ENCODE measurements around the gene IL37. TPM values are rescaled to one million over a fixed set of nuclear protein-coding genes. Genes with fewer than 3 reads are reported as not detected.
"Not testable (repeated sequence)": the region's sequence is repeated elsewhere in the genome, so short reads cannot be mapped to it uniquely, and the experiment has no call there.

The IL37 gene
- total and polyA plus RNA-seq, 2 donors: not detected

DNA sequence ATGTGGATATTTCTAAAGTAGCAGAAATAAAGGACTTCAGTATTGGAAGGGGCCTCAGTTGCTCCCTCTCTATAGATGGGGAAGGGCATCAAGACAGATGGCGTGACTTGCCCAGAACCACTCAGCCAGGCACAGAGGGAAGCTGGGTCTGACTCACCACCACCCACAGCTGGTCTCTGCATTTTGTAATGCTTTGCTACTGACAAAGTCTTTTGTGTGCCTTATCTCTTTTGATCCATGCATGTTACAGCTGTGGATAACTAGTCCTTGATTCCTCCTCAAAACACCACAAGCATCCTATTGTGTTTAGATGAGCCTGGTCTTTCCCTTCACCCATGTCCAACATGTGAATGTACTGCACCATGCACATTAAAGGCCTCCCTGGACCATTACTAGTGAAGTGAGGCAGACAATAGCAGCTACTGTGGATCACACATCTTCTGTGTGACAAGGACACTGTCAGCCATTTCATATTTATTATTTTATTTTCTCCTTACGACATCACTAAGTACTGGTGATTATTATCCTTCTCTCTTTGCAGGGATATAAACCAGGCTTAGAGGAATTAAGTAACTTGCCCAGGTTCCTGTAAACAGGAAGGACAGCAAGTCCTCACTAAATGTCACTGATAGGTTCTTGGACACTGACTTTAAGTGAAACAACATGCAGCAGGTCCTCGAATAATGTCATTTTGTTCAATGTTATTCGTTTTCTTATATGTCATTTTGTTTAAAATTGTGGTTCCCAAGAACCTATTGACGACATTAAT, 29.6 kb upstream of the IL37 start:
- WGBS: 59% methylated on average over 5 of the region's 5 CpGs
- no peak for DNase-seq (ENCODE audit: extremely low spot score)
- Histone ChIP-seq H3K4me3 (ENCODE audit: low read depth, low read length) (no peak overlapping the region), H3K4me1 (ENCODE audit: insufficient read depth) (no peaks in the 10 kb centered on the region), H3K27ac (ENCODE audit: low read depth) (no peak overlapping the region), H3K36me3 (ENCODE audit: insufficient read depth) (no peaks in the 10 kb centered on the region)

GRCh38 chr2:112883669-112884068, 27.3 kb upstream of the IL37 start:
- no peak for DNase-seq (ENCODE audit: extremely low spot score)
- no peak overlapping the region for H3K27ac ChIP-seq (ENCODE audit: low read depth)
- WGBS: 86% methylated on average over 2 of the region's 2 CpGs
- no peaks in the 10 kb centered on the region for H3K4me1 ChIP-seq (ENCODE audit: insufficient read depth)
- no peaks in the 10 kb centered on the region for H3K36me3 ChIP-seq (ENCODE audit: insufficient read depth)
- no peak overlapping the region for H3K4me3 ChIP-seq (ENCODE audit: low read depth, low read length)

DNA sequence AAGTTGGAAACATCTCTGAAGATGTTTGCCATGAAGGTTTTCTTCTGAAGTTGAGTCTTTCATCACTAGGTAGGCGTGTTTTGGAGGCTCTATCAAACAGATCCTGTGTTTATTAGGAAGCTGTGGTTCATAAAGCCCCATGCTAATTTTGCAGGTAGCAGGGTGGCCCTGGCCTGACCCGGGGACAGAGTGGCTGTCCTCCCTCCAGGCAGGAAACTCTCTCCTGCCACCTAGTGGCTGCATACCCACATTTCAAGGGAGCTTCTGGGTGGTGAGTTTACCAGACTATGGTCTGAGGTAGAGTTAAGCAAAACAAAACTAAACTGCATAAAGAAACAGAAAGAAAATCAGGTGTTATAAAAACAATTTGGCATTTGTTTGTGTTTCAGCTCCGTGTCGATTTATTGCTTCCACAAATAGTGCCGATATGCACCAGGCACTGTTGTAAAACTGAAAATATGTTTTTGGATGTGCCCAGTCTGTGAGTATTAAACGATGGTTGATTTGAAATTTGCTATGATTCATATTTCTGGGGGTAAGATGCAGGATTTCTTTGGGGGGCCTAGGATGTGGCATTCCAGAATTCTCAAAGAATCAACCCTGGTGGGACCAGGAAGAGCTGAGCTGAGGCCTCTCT, 26.0 kb upstream of the IL37 start:
- Histone ChIP-seq H3K4me1 (ENCODE audit: insufficient read depth) (no peaks in the 10 kb centered on the region), H3K27ac (ENCODE audit: low read depth) (no peak overlapping the region), H3K36me3 (ENCODE audit: insufficient read depth) (no peaks in the 10 kb centered on the region), H3K4me3 (ENCODE audit: low read depth, low read length) (no peak overlapping the region)
- DNase-seq (ENCODE audit: extremely low spot score): no peak
- WGBS: 41% methylated on average over 6 of the region's 6 CpGs

DNA sequence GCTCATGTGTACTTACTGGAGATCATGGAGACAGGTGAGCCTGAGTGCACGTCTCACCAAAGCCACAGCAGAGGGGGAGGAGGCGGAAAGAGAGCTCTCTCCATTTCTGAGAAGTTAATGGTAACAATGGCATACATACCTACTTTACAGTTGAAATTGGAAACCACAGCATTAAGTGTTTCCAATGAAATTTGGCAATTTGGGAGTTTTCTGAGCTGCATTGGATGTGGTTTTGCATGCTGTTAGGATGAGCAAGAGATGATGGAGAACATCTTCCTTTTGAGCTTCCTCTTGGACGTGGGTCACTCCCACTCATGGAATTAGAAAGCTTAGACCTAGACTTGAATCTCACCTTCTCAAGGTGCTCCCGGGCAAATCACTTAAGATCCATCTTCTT, 25.5 kb upstream of the IL37 start:
- Histone ChIP-seq H3K4me3 (ENCODE audit: low read depth, low read length) (no peak overlapping the region), H3K36me3 (ENCODE audit: insufficient read depth) (no peaks in the 10 kb centered on the region), H3K27ac (ENCODE audit: low read depth) (no peak overlapping the region), H3K4me1 (ENCODE audit: insufficient read depth) (no peaks in the 10 kb centered on the region)
- DNase-seq (ENCODE audit: extremely low spot score): no peak
- 73% methylated on average over 4 of the region's 4 CpGs for WGBS

DNA sequence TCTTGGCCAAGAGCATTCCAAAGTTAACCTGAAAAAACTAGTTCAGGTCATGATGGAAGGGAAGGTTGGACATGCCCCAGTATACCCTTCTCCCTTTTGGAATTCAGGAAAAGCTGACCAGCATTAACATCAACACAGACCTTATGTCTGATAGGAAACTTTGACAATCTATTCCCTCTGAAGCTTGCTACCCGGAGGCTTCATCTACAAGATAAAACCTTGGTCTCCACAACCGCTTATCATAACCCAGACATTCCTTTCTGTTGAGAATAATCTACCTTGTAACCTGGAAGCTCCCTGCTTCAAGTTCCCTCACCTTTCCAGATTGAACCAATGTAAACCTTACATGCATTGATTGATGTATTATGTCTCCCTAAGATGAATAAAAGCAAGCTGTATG, 24.7 kb upstream of the IL37 start:
- 84% methylated on average over 2 of the region's 2 CpGs for WGBS
- Histone ChIP-seq H3K36me3 (ENCODE audit: insufficient read depth) (no peaks in the 10 kb centered on the region), H3K4me3 (ENCODE audit: low read depth, low read length) (no peak overlapping the region), H3K27ac (ENCODE audit: low read depth) (no peak overlapping the region), H3K4me1 (ENCODE audit: insufficient read depth) (no peaks in the 10 kb centered on the region)
- no peak for DNase-seq (ENCODE audit: extremely low spot score)

- WGBS: 70% methylated on average over 2 of the region's 2 CpGs
- Histone ChIP-seq H3K4me3 (ENCODE audit: low read depth, low read length) (no peak overlapping the region), H3K36me3 (ENCODE audit: insufficient read depth) (no peaks in the 10 kb centered on the region), H3K27ac (ENCODE audit: low read depth) (no peak overlapping the region), H3K4me1 (ENCODE audit: insufficient read depth) (no peaks in the 10 kb centered on the region)
- DNase-seq (ENCODE audit: extremely low spot score): no peak
Measured at GRCh38 chr2:112887964-112888749, 22.8 kb upstream of the IL37 start.

- Histone ChIP-seq H3K4me3 (ENCODE audit: low read depth, low read length) (no peak overlapping the region), H3K4me1 (ENCODE audit: insufficient read depth) (no peaks in the 10 kb centered on the region), H3K27ac (ENCODE audit: low read depth) (no peak overlapping the region), H3K36me3 (ENCODE audit: insufficient read depth) (no peaks in the 10 kb centered on the region)
- DNase-seq (ENCODE audit: extremely low spot score): no peak
- WGBS: 97% methylated on average over 1 of the region's 1 CpG
Measured at GRCh38 chr2:112889976-112890375, 21.0 kb upstream of the IL37 start.

DNA sequence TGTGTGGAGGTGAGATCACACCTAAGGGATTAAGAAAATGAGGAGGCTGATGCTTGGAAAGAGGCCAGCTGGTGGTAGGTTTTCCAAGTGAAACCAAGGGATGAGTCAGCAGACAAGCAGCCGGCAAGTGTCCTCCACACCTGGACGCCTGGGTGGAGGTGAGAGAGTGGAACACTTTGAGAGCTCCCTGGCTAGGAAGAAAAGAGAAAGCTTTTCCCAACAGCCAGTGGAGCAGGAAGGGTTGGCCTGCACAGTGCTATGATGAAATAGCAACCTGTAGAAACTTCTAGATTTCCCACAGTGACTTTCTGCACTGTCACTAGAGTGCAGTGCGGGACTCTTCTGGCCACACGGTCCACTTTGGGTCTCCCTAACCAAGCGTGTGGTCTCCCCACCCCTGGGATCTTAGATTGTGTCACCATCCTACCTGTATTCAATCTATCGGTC, 19.6 kb upstream of the IL37 start:
- no peak for DNase-seq (ENCODE audit: extremely low spot score)
- 86% methylated on average over 6 of the region's 6 CpGs for WGBS
- Histone ChIP-seq H3K4me3 (ENCODE audit: low read depth, low read length) (no peak overlapping the region), H3K4me1 (ENCODE audit: insufficient read depth) (no peaks in the 10 kb centered on the region), H3K36me3 (ENCODE audit: insufficient read depth) (no peaks in the 10 kb centered on the region), H3K27ac (ENCODE audit: low read depth) (no peak overlapping the region)

- DNase-seq (ENCODE audit: extremely low spot score): no peak
- no peaks in the 10 kb centered on the region for H3K36me3 ChIP-seq (ENCODE audit: insufficient read depth)
- no peak overlapping the region for H3K4me3 ChIP-seq (ENCODE audit: low read depth, low read length)
- H3K4me1 ChIP-seq (ENCODE audit: insufficient read depth): no peaks in the 10 kb centered on the region
- no peak overlapping the region for H3K27ac ChIP-seq (ENCODE audit: low read depth)
- 87% methylated on average over 2 of the region's 2 CpGs for WGBS
Measured at GRCh38 chr2:112893752-112894151, 17.2 kb upstream of the IL37 start.

- no peak for DNase-seq (ENCODE audit: extremely low spot score)
- 79% methylated on average over 8 of the region's 8 CpGs for WGBS
Measured at GRCh38 chr2:112896909-112897623, 13.9 kb upstream of the IL37 start.

DNA sequence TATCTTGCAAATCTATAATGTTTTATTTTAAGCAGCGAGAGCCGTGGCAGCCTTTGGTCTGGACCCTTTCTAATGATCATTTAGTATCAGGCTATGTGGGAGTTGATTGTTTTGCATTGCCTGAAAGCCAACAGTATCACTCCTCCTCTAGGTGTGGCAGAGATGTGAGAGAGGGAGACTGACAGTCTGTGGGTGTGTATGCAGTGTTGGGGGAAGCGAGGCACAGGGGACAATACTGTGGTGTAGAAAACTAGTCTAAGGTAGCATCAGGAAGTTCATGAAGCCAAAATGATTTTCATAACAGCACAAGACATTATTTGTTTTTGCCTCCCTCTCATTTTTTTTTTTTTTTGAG, 13.4 kb upstream of the IL37 start:
- no peaks in the 10 kb centered on the region for H3K4me1 ChIP-seq (ENCODE audit: insufficient read depth)
- WGBS: 88% methylated on average over 3 of the region's 3 CpGs
- DNase-seq (ENCODE audit: extremely low spot score): no peak
- no peak overlapping the region for H3K27ac ChIP-seq (ENCODE audit: low read depth)
- no peaks in the 10 kb centered on the region for H3K36me3 ChIP-seq (ENCODE audit: insufficient read depth)
- H3K4me3 ChIP-seq (ENCODE audit: low read depth, low read length): no peak overlapping the region

More at GRCh38 chr2:112896909-112897623, 13.9 kb upstream of the IL37 start:
- Histone ChIP-seq H3K4me1 (ENCODE audit: insufficient read depth) (no peaks in the 10 kb centered on the region), H3K36me3 (ENCODE audit: insufficient read depth) (no peaks in the 10 kb centered on the region), H3K4me3 (ENCODE audit: low read depth, low read length) (no peak overlapping the region), H3K27ac (ENCODE audit: low read depth) (no peak overlapping the region)

GRCh38 chr2:112901431-112902065, 9.4 kb upstream of the IL37 start:
- H3K4me1 ChIP-seq (ENCODE audit: insufficient read depth); H3K36me3 ChIP-seq (ENCODE audit: insufficient read depth); H3K4me3 ChIP-seq (ENCODE audit: low read depth, low read length); H3K27ac ChIP-seq (ENCODE audit: low read depth); DNase-seq (ENCODE audit: extremely low spot score): not testable (repeated sequence)
- WGBS: 63% methylated on average over 3 of the region's 3 CpGs

DNA sequence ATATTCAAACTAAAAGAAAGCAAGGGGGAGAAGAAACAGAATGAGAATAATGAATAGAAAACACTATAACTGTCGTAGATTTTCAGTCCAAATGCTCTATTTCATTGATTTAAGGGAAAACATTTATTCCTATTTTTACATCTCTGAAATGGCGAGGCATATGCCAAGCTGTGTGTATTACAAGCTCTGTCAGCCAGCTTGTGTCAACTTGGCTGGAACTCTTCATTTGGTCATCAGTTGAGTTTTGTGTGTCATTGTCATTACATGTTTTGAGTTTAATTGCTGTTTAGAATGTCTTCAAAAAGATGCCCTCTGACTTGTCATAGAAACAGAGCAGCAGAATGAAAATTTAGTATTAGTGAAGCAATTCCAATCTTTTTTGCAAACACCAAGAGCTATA, 8.1 kb upstream of the IL37 start:
- Histone ChIP-seq H3K4me1 (ENCODE audit: insufficient read depth) (no peaks in the 10 kb centered on the region), H3K27ac (ENCODE audit: low read depth) (no peak overlapping the region), H3K36me3 (ENCODE audit: insufficient read depth) (no peaks in the 10 kb centered on the region), H3K4me3 (ENCODE audit: low read depth, low read length) (no peak overlapping the region)
- WGBS: 80% methylated on average over 2 of the region's 2 CpGs
- DNase-seq (ENCODE audit: extremely low spot score): no peak
